ENCODE data around the gene SMARCA4.
A peak's percentile ranks its signal among the peaks of the same experiment; 100 is the strongest.

Gene SMARCA4

GRCh38 chr19:10928563-10929401 is 32.0 kb upstream of the SMARCA4 start, which contains the start of the genes TIMM29 and YIPF2 (continued):
- TF ChIP-seq ZNF501 (tag by site-specific recombination; IDR thresholded peaks at IDR 0.05) (peak; percentile 26; the same call in 1 of the 2 replicates), SP7 (tag by site-specific recombination; IDR thresholded peaks at IDR 0.05) (peak; percentile 82), SCRT2 (tag by site-specific recombination; IDR thresholded peaks at IDR 0.05) (0 out of 2 replicates have a peak, but pooled peaks have one; percentile 62), ZNF335 (tag by site-specific recombination; conservative IDR thresholded peaks at IDR 0.05) (no peak), ZFHX2 (tag by site-specific recombination; conservative IDR thresholded peaks at IDR 0.05) (peak; percentile 93), ZNF600 (tag by site-specific recombination; IDR thresholded peaks at IDR 0.05) (no peak), YY2 (tag by site-specific recombination; IDR thresholded peaks at IDR 0.05) (peak; percentile 94), PATZ1 (tag by site-specific recombination; IDR thresholded peaks at IDR 0.05) (peak; percentile 53; the same call in 1 of the 2 replicates), ZNF639 (tag by site-specific recombination; IDR thresholded peaks at IDR 0.05) (peak; percentile 80; the same call in 1 of the 2 replicates), ZNF561 (tag by site-specific recombination; IDR thresholded peaks at IDR 0.05; ENCODE audit: borderline replicate concordance) (peak; percentile 91; the same call in 1 of the 2 replicates), ZNF2 (tag by site-specific recombination; IDR thresholded peaks at IDR 0.05) (peak; percentile 71), ZBTB11 (tag by site-specific recombination; conservative IDR thresholded peaks at IDR 0.05; ENCODE audit: low read depth) (peak; percentile 100), ZNF350 (tag by site-specific recombination; IDR thresholded peaks at IDR 0.05) (no peak), ZNF76 (tag by site-specific recombination; IDR thresholded peaks at IDR 0.05; ENCODE audit: borderline replicate concordance, low read depth) (peak; percentile 79), ZNF785 (tag by site-specific recombination; IDR thresholded peaks at IDR 0.05) (peak; percentile 60; the same call in 1 of the 2 replicates), ZXDB (tag by site-specific recombination; IDR thresholded peaks at IDR 0.05) (peak; percentile 91), ZFP69B (tag by site-specific recombination; IDR thresholded peaks at IDR 0.05) (peak; percentile 43), REST (tag by site-specific recombination; IDR thresholded peaks at IDR 0.05) (peak; percentile 46; the same call in 1 of the 2 replicates), ZNF449 (tag by site-specific recombination; IDR thresholded peaks at IDR 0.05) (peak; percentile 52; the same call in 1 of the 2 replicates), GLIS1 (tag by site-specific recombination; IDR thresholded peaks at IDR 0.05) (peak; percentile 44; the same call in 1 of the 2 replicates), OVOL3 (tag by site-specific recombination; IDR thresholded peaks at IDR 0.05) (0 out of 2 replicates have a peak, but pooled peaks have one; percentile 8), ZNF426 (tag by site-specific recombination; IDR thresholded peaks at IDR 0.05) (no peak), SP3 (tag by site-specific recombination; IDR thresholded peaks at IDR 0.05) (peak; percentile 66), ZNF394 (tag by site-specific recombination; IDR thresholded peaks at IDR 0.05; ENCODE audit: borderline replicate concordance) (peak; percentile 71), ZNF660 (tag by site-specific recombination; IDR thresholded peaks at IDR 0.05) (peak; percentile 98), KLF1 (tag by site-specific recombination; IDR thresholded peaks at IDR 0.05) (no peak; the same call in 1 of the 2 replicates), ZNF311 (tag by site-specific recombination; IDR thresholded peaks at IDR 0.05; ENCODE audit: borderline replicate concordance) (no peak)

Measured in HEK293 (cell line).